ENCODE data around the gene CEP72.
A peak's percentile ranks its signal among the peaks of the same experiment; 100 is the strongest.

CEP72 gene

DNA sequence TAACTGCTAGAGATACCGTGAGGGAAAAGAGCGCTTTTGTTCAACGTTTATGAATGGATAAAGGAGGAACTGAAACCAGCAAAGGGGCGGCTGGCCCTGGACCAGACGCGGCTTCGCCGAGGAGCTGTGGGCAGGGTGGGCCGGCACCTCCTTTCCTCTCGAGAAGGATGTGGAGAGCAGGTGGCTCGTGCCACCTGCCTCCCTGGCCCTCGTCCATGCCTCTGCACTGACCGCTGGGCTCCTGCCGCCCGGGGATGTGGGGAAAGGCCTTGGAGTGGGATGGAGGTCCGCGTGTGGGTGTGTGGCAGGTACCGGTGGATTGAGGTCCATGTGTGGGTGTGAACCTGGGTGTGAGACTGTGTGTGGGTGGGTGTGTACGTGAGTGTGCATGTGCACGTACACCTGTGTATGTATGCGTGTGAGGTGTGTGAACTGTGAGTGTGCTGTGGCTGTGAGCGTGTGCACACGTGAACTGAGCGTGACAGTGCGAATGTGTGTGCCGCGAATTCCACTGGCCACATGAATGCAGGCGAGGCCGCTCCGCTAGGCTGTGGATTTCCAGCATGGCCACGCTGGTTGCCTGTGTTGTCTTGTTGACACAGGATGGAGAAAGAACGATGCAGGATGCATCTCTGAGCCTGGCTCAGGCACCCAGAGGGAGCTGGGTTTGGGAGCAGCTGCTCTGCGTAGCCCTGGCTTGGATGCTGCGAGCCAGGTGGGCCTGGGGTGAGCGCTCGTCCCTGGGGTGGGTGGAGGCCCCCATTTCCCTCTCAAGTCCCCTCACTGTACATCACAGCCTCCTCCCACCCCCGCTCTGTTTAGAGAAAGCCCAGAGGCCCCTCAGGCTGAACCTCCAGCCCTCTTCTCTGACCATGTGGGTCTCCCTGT lies 4.4 kb upstream of the CEP72 start:
- TF ChIP-seq, protein P1, sequence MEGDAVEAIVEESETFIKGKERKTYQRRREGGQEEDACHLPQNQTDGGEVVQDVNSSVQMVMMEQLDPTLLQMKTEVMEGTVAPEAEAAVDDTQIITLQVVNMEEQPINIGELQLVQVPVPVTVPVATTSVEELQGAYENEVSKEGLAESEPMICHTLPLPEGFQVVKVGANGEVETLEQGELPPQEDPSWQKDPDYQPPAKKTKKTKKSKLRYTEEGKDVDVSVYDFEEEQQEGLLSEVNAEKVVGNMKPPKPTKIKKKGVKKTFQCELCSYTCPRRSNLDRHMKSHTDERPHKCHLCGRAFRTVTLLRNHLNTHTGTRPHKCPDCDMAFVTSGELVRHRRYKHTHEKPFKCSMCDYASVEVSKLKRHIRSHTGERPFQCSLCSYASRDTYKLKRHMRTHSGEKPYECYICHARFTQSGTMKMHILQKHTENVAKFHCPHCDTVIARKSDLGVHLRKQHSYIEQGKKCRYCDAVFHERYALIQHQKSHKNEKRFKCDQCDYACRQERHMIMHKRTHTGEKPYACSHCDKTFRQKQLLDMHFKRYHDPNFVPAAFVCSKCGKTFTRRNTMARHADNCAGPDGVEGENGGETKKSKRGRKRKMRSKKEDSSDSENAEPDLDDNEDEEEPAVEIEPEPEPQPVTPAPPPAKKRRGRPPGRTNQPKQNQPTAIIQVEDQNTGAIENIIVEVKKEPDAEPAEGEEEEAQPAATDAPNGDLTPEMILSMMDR (IDR thresholded peaks at IDR 0.05; ENCODE audit: low read depth, low read length, missing control alignments): no peak
- DNase-seq (ENCODE audit: extremely low read depth, low read depth): no peak
- H3K4me3 ChIP-seq (replicated peaks; ENCODE audit: low read depth, low read length): no peak overlapping the region

DNA sequence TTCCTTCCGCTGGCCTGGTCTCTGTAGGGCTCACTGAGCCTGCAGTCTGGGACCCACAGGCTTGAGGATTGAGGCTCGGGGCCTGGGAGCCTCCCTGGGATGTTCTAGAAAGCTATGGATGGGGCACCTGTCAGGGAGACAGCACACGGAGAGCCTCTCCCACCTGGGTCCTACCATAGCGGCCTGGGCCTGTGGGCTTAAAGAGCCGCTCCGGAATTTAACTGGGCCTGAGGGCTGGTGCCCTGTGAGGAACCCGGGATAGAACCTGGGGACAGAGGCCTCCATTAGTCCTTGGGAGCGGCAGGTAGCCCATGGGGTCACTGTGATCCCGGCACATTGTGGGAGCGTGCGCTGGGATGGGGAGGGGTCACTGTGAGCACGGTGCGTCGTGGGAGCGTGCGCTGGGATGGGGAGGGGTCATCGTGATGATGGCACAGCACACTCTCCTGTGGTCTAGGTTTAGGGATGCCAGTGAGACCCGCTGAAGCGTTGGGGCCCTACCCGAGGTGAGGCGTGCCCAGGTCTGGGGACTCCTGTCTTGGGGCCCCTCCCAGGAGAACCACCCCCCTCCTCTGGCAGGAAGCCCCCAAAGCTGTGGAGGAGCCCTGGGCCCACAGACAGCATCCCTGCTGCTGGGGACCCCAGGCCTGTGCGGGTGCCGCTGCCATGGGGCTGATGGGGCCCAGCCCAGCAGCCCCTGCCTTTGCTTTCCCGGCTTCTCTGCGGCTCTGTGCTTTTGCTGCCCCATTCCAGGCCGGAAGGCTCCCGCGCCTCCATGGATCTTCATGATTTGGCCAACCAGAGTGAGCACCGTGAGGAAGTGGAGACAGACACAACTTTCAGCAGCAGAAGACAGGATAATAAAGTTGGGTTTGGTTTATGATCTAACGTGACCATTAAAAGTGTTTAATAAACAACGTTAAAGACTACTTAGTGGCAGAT lies 3.4 kb upstream of the CEP72 start:
- no peak for DNase-seq (ENCODE audit: extremely low read depth, low read depth)
- no peak overlapping the region for H3K4me3 ChIP-seq (replicated peaks; ENCODE audit: low read depth, low read length)
- TF ChIP-seq, protein P1 (IDR thresholded peaks at IDR 0.05; ENCODE audit: low read depth, low read length, missing control alignments): no peak

DNA sequence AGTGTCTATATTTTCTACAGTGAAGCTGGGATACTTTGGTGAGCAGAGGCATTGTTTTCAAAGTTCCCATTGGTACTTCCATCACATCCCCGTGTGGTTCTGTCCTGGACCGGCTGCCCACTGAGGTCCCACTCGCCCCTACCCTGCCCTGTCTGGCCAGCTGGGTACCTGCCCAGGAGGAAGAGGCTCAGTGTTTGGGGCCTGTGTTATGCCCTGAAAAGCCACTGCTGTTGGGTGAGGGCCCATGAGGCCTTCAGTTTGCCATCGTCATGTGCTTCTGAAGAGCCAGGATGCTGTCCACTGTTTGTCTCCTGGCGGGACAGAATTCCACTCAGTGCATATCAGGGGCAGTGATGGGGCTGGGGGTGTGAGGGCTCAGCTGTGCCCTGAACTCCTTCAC lies 2.6 kb upstream of the CEP72 start:
- DNase-seq (ENCODE audit: extremely low read depth, low read depth): no peak
- TF ChIP-seq, protein P1 (IDR thresholded peaks at IDR 0.05; ENCODE audit: low read depth, low read length, missing control alignments): no peak
- H3K4me3 ChIP-seq (replicated peaks; ENCODE audit: low read depth, low read length): no peak overlapping the region

DNA sequence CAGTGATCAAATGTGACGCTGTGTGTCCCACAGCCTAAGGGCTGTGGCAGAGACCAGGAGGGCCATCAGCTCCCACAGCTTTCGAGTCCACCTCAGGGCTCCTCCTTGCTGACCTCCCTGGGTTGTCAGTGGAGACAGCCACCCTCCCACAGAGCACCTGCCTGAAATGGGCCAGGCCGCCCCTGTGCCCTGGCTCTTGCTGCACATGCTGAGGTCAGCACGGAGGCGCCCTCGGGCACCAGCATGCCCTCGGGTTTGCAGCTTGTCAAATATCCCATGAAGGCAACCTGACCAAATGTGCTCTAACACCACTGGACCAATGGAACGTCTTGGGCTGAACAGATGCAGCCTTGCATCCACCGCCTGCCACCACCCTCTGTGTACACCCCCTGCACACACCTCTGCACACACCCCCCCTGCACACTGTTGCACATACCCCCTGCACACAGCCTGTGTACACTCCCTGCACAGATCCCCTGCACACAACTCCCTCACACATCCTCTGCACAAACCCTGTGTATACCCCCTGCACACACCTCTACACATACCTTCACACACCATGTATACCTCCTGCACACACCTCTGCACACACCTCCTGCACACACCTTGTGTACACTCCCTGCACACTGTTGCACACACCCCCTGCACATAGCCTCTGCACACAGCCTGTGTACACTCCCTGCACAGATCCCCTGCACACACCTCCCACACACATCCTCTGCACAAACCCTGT lies 2.0 kb upstream of the CEP72 start:
- no peak overlapping the region for H3K4me3 ChIP-seq (replicated peaks; ENCODE audit: low read depth, low read length)
- no peak for DNase-seq (ENCODE audit: extremely low read depth, low read depth)
- TF ChIP-seq, protein P1 (IDR thresholded peaks at IDR 0.05; ENCODE audit: low read depth, low read length, missing control alignments): no peak

DNA sequence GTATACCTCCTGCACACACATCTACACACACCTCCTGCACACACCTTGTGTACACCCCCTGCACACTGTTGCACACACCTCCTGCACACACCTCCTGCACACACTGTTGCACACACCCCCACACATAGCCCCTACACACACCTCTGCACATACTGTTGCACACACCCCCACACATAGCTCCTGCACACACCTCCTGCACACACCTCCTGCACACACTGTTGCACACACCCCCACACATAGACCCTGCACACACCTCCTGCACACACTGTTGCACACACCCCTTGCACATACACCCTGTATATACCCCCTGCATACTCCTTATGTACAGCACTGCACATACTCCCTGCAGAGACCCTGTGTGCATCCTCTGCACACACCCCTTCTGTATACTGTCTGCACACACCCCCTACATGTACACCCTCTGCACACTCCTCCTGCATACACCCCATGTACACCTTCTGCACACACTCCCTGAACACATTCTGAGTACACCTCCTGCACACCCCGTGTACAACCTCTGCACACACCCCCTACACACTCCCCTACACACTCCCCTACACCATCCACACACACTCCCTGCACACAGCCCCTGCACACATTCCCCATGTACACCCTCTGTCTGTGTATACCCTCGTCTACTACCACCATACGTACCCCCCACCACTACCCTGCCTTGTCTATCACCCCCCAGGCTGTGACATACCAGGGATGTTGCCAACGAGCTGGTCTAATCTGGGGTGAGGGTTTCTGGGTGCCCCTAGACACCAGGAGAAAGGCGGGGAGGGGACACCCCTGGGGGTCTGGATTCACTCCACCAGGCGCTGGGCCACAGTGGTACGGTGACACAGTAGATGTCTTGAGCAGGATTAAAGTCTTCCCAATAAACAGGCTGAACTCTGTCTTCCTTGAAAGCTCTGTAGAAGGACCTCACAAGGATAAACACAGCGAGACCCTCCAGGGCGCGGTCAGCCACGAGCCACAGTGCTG lies 1.1 kb upstream of the CEP72 start:
- TF ChIP-seq, protein P1 (IDR thresholded peaks at IDR 0.05; ENCODE audit: low read depth, low read length, missing control alignments): no peak
- no peak for DNase-seq (ENCODE audit: extremely low read depth, low read depth)
- peak overlapping the region; percentile 74 for H3K4me3 ChIP-seq (replicated peaks; ENCODE audit: low read depth, low read length)

Measured in HFF-Myc (cell line).